ENCODE results near the gene DMGDH. TPM values are rescaled to one million over a fixed set of nuclear protein-coding genes. Genes with fewer than 3 reads are reported as not detected.

DMGDH gene
- total RNA-seq = 4.9 TPM in 1 of 2 replicates, not detected in the other

GRCh38 chr5:79069488-79070349, at the start of gene DMGDH, which contains the start of gene BHMT2:
DMGDH (minus strand) TSS chr5:79069674; CDS start chr5:79069620, 54 bp downstream.
BHMT2 (plus strand) TSS chr5:79069767; CDS start chr5:79069783, 16 bp downstream.

GRCh38 chr5:79111387-79111959, 42.0 kb upstream of the DMGDH start, which contains the start of gene BHMT:
BHMT (plus strand) TSS chr5:79111809; CDS start chr5:79111886, 77 bp downstream.

GRCh38 chr5:78985116-78985724, 84.3 kb downstream of the DMGDH start, which contains the start of gene ARSB:
ARSB (minus strand) TSS chr5:78985310; CDS start chr5:78985248, 62 bp downstream.

Other genes starting within 250 kb of the DMGDH start
- 21.8 and 37.4 TPM in 2 replicates for gene ARSB, start 84.4 kb downstream of the DMGDH start, total RNA-seq
- gene BHMT2, start 93 bp upstream of the DMGDH start, total RNA-seq = 1.5 TPM in 1 of 2 replicates, not detected in the other
- not detected in 2 replicates for gene BHMT, start 42.1 kb upstream of the DMGDH start, total RNA-seq
- gene JMY, start 166.5 kb upstream of the DMGDH start, total RNA-seq = 8.8 and 12.6 TPM in 2 replicates